HEK293 (cell line): ENCODE data around the gene WDR7.

Experiments
- CTCF ChIA-PET: fragments of 350-600 bp; formaldehyde crosslinking; extraction: SDS; loops from one replicate; lab custom pipeline; 2021; ENCODE audit warnings: antibody characterized with exemption; lab: Yijun Ruan, JAX
- POLR2A ChIA-PET: fragments of 300-600 bp; formaldehyde crosslinking; extraction: SDS; loops from one replicate; lab custom pipeline; 2020; ENCODE audit warnings: antibody characterized with exemption, inconsistent platforms; lab: Yijun Ruan, JAX
- H3K27ac ChIP-seq: fragments of 200-500 bp; sonication (Bioruptor generic); 2 replicates; pipeline ENCODE4 v1.5.1; 2014; ENCODE audit warnings: low read depth, low read length, control low read depth, inconsistent platforms; ENCODE audit errors: extremely low read depth
- H3K36me3 ChIP-seq, 2 experiments: fragments of 200-500 bp in 1 of 2; sonication (Bioruptor generic) in 1 of 2; 1 replicate in 1 of 2; 2 replicates in 1 of 2; pipeline ENCODE4 v1.5.1; 2014 to 2017; ENCODE audit warnings: inconsistent platforms in 2 of 2, low read length in 2 of 2; ENCODE audit not compliant: control insufficient read depth in 2 of 2, insufficient read depth in 1 of 2
- H3K4me1 ChIP-seq: fragments of 200-500 bp; sonication (Bioruptor generic); 2 replicates; pipeline ENCODE4 v1.5.1; 2014; ENCODE audit warnings: mild to moderate bottlenecking, low read length, inconsistent platforms; ENCODE audit not compliant: control insufficient read depth, insufficient read depth
- H3K4me3 ChIP-seq: 2 replicates; pipeline ENCODE4 v1.5.1; 2011; ENCODE audit warnings: low read depth, mild to moderate bottlenecking, control low read depth, low read length, moderate library complexity
- H3K9me3 ChIP-seq: fragments of 200-500 bp; sonication (Bioruptor generic); 2 replicates; pipeline ENCODE4 v1.5.1; 2014; ENCODE audit warnings: low read depth, low read length, inconsistent platforms; ENCODE audit not compliant: control insufficient read depth, insufficient read depth
- GLI2 ChIP-seq: fragments of 450-650 bp; formaldehyde crosslinking; IDR thresholded peaks from 2 replicates; pipeline ENCODE4; 2017; ENCODE audit warnings: missing biosample characterization, missing genetic modification characterization, low read depth, borderline replicate concordance
- GLIS1 ChIP-seq: fragments of 450-650 bp; formaldehyde crosslinking; IDR thresholded peaks from 2 replicates; pipeline ENCODE4 v1.5.1; 2016; ENCODE audit warnings: missing biosample characterization, missing genetic modification characterization
- GLIS2 ChIP-seq: fragments of 450-650 bp; formaldehyde crosslinking; IDR thresholded peaks from 2 replicates; pipeline ENCODE4 v1.5.1; 2016; ENCODE audit warnings: missing biosample characterization, missing genetic modification characterization
- IKZF3 ChIP-seq: fragments of 450-650 bp; IDR thresholded peaks from 2 replicates; pipeline ENCODE4 v1.5.0; 2018; ENCODE audit warnings: missing biosample characterization, mild to moderate bottlenecking, missing genetic modification characterization, moderate library complexity
- OSR2 ChIP-seq: fragments of 450-650 bp; formaldehyde crosslinking; IDR thresholded peaks from 2 replicates; pipeline ENCODE4 v1.5.1; 2016; ENCODE audit warnings: missing biosample characterization, missing genetic modification characterization
- SP7 ChIP-seq: fragments of 450-650 bp; formaldehyde crosslinking; IDR thresholded peaks from 2 replicates; pipeline ENCODE4 v1.5.1; 2016; ENCODE audit warnings: missing biosample characterization, missing genetic modification characterization
- ZFP69B ChIP-seq: fragments of 450-650 bp; formaldehyde crosslinking; IDR thresholded peaks from 2 replicates; pipeline ENCODE4 v1.5.1; 2016; ENCODE audit warnings: missing biosample characterization, missing genetic modification characterization
- ZNF138 ChIP-seq: fragments of 450-650 bp; formaldehyde crosslinking; IDR thresholded peaks from 2 replicates; pipeline ENCODE4 v1.5.1; 2016; ENCODE audit warnings: missing biosample characterization, missing genetic modification characterization, borderline replicate concordance
- ZNF157 ChIP-seq: fragments of 450-650 bp; formaldehyde crosslinking; IDR thresholded peaks from 2 replicates; pipeline ENCODE4 v1.5.1; 2016; ENCODE audit warnings: missing biosample characterization, missing genetic modification characterization
- ZNF239 ChIP-seq: fragments of 450-650 bp; formaldehyde crosslinking; IDR thresholded peaks from 2 replicates; pipeline ENCODE4 v1.5.1; 2016; ENCODE audit warnings: missing biosample characterization, missing genetic modification characterization
- ZNF394 ChIP-seq: fragments of 450-650 bp; formaldehyde crosslinking; IDR thresholded peaks from 2 replicates; pipeline ENCODE4 v1.5.1; 2016; ENCODE audit warnings: missing biosample characterization, missing genetic modification characterization, mild to moderate bottlenecking, moderate library complexity, borderline replicate concordance
- ZNF530 ChIP-seq: fragments of 450-650 bp; formaldehyde crosslinking; IDR thresholded peaks from 2 replicates; pipeline ENCODE4 v1.5.1; 2016; ENCODE audit warnings: low read depth, missing biosample characterization, missing genetic modification characterization
- ZNF561 ChIP-seq: fragments of 450-650 bp; IDR thresholded peaks from 2 replicates; pipeline ENCODE4 v1.5.1; 2018; ENCODE audit warnings: missing biosample characterization, missing genetic modification characterization, borderline replicate concordance
- ZNF600 ChIP-seq: fragments of 450-650 bp; formaldehyde crosslinking; IDR thresholded peaks from 2 replicates; pipeline ENCODE4 v1.5.1; 2016; ENCODE audit warnings: missing biosample characterization, missing genetic modification characterization
- ZNF626 ChIP-seq: fragments of 450-650 bp; sonication (Bioruptor Pico); formaldehyde crosslinking; IDR thresholded peaks from 2 replicates; pipeline ENCODE4 v1.5.1; 2018; ENCODE audit warnings: missing biosample characterization, missing genetic modification characterization, inconsistent platforms
- ZNF658 ChIP-seq: fragments of 450-650 bp; formaldehyde crosslinking; IDR thresholded peaks from 2 replicates; pipeline ENCODE4; 2016; ENCODE audit warnings: missing biosample characterization, missing genetic modification characterization
- ZNF660 ChIP-seq: fragments of 450-650 bp; IDR thresholded peaks from 2 replicates; pipeline ENCODE4 v1.5.1; 2018; ENCODE audit warnings: missing biosample characterization, mild to moderate bottlenecking, missing genetic modification characterization
- ZNF701 ChIP-seq: fragments of 450-650 bp; formaldehyde crosslinking; IDR thresholded peaks from 2 replicates; pipeline ENCODE4 v1.5.1; 2016; ENCODE audit warnings: missing biosample characterization, missing genetic modification characterization
- ZNF747 ChIP-seq: fragments of 450-650 bp; formaldehyde crosslinking; IDR thresholded peaks from 2 replicates; pipeline ENCODE4 v1.5.1; 2016; ENCODE audit warnings: missing biosample characterization, missing genetic modification characterization
- ZXDB ChIP-seq: fragments of 450-650 bp; formaldehyde crosslinking; IDR thresholded peaks from 2 replicates; pipeline ENCODE4 v1.5.1; 2016; ENCODE audit warnings: missing biosample characterization, missing genetic modification characterization
- TF ChIP-seq, protein P1 (sequence below): fragments of 450-650 bp; formaldehyde crosslinking; IDR thresholded peaks from 2 replicates; pipeline ENCODE4 v1.5.1; 2016; ENCODE audit warnings: missing biosample characterization, missing genetic modification characterization
- TF ChIP-seq, protein P2 (sequence below): fragments of 450-650 bp; formaldehyde crosslinking; IDR thresholded peaks from 2 replicates; pipeline ENCODE4 v1.5.1; 2016; ENCODE audit warnings: missing biosample characterization, missing genetic modification characterization

Gene WDR7

DNA sequence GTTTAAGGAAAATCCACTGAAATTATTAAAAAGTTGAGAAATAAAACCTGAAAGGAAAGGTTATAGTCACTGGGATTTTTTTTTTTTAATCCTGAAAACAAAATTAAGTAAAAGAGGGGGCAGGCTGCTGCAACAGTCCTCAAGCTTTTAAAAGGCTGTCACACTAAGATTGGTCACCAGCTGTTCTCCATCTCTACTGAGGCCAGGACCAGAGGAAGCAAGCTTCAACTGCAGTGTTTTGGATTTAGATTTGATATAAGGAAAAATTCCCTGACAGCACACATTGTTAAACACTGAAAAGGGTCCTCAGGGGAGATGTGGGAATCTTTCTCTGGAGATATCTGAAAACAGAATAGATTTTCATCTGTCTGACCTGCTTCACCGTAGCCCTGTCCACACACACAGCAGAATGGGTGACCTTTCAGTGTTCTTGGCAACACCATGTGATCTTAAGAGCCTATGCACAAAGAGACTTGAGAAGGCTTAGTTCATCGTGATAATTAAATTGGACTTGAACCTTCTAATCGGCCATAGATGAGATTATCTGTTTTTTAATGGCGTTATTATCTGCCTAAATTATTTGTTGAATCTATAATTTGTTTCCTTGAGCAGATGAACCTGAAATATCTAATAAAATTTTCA lies 363.7 kb downstream of the WDR7 start:
- CTCF ChIA-PET, result no interaction called here
- no peaks in the 10 kb centered on the region for H3K36me3 ChIP-seq
- no peaks in the 10 kb centered on the region for H3K9me3 ChIP-seq
- POLR2A ChIA-PET, result no interaction called here
- no peak overlapping the region for H3K27ac ChIP-seq
- TF ChIP-seq ZNF747 (tag by site-specific recombination) (no peak), ZNF394 (tag by site-specific recombination) (no peak), ZNF660 (tag by site-specific recombination) (no peak), ZNF138 (no peak), ZNF239 (tag by site-specific recombination) (no peak), ZFP69B (tag by site-specific recombination) (no peak)
- no peaks in the 10 kb centered on the region; the same call in none of the 2 replicates for H3K4me1 ChIP-seq
- H3K4me3 ChIP-seq, result no peak overlapping the region

DNA sequence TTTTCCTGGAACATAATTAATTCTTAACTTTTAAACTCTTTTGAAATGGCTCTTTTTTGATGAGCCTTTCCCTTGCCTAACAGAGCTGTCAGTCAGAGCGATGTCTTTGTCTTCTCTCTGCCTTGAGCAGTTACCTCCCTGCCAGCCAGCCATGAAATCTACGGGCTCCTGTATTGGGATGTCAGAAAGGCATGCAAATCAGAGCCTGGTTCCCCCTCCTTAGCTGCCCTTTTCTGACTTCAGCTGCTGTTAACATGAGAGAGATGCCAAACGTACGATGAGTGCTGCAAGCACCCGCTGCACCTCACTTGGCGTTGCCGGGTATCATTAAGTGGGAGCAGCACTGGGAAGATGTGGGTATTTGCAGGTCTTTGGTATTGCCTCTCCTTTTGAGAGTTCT lies 364.3 kb downstream of the WDR7 start:
- Histone ChIP-seq H3K27ac (no peak overlapping the region), H3K4me1 (peaks cover 5% of the 10 kb centered on the region), H3K4me3 (no peak overlapping the region), H3K36me3 (no peaks in the 10 kb centered on the region), H3K9me3 (no peaks in the 10 kb centered on the region)
- POLR2A ChIA-PET, result no interaction called here
- CTCF ChIA-PET, result no interaction called here
- no peak for TF ChIP-seq ZNF626 (tag by site-specific recombination)
- TF ChIP-seq, protein P1, sequence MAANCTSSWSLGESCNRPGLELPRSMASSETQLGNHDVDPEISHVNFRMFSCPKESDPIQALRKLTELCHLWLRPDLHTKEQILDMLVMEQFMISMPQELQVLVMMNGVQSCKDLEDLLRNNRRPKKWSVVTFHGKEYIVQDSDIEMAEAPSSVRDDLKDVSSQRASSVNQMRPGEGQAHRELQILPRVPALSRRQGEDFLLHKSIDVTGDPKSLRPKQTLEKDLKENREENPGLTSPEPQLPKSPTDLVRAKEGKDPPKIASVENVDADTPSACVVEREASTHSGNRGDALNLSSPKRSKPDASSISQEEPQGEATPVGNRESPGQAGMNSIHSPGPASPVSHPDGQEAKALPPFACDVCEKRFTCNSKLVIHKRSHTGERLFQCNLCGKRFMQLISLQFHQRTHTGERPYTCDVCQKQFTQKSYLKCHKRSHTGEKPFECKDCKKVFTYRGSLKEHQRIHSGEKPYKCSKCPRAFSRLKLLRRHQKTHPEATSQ (tag by site-specific recombination), result no peak
- TF ChIP-seq ZNF530 (tag by site-specific recombination), result no peak
- TF ChIP-seq, protein P2, sequence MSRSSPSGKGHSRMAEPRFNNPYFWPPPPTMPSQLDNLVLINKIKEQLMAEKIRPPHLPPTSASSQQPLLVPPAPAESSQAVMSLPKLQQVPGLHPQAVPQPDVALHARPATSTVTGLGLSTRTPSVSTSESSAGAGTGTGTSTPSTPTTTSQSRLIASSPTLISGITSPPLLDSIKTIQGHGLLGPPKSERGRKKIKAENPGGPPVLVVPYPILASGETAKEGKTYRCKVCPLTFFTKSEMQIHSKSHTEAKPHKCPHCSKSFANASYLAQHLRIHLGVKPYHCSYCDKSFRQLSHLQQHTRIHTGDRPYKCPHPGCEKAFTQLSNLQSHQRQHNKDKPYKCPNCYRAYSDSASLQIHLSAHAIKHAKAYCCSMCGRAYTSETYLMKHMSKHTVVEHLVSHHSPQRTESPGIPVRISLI (tag by site-specific recombination), result no peak

DNA sequence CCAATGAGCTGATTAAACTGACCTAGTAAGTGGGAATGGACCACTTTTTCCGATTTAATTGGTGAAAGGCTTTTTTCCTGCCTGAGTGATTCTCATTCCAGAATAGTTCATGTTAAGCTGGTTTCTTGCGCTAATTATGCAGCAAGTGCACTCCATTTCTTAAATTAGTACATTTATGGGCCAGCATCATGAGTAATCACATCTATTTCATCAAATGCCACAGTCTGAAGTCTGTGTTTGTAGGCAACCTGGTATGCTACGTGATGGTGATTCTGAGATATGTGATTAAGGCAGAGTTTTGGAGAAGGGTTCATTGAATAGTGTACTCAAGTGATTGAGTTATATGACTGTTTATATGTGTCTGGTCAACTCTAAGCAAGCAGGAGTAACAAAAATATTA lies 367.7 kb downstream of the WDR7 start:
- H3K4me1 ChIP-seq, result peaks cover 7% of the 10 kb centered on the region
- POLR2A ChIA-PET, result interaction anchor here (0.6 kb wide), 1 partner anchor 414 kb away, joined by 3 read pairs; no protein-coding TSS in a partner anchor
- TF ChIP-seq ZNF658 (tag by site-specific recombination), result no peak
- no peak for TF ChIP-seq ZNF561 (tag by site-specific recombination)
- TF ChIP-seq ZNF701, result no peak
- no peak for TF ChIP-seq IKZF3 (tag by site-specific recombination)
- no peak for TF ChIP-seq ZNF600
- TF ChIP-seq GLI2, result no peak
- TF ChIP-seq OSR2 (tag by site-specific recombination), result no peak
- TF ChIP-seq ZXDB (tag by site-specific recombination), result no peak
- TF ChIP-seq GLIS2 (tag by site-specific recombination), result no peak
- TF ChIP-seq GLIS1 (tag by site-specific recombination), result no peak
- no peak for TF ChIP-seq SP7 (tag by site-specific recombination)
- no peak for TF ChIP-seq ZNF157 (tag by site-specific recombination)
- TF ChIP-seq, all 188 proteins: peak for 0
- H3K4me3 ChIP-seq, result no peak overlapping the region
- H3K36me3 ChIP-seq, result no peaks in the 10 kb centered on the region
- CTCF ChIA-PET, result interaction anchor here (0.5 kb wide), 1 partner anchor 223 kb away, joined by 3 read pairs; no protein-coding TSS in a partner anchor
- no peak overlapping the region for H3K27ac ChIP-seq
- H3K9me3 ChIP-seq, result no peaks in the 10 kb centered on the region
